Measurements from ENCODE around the gene TTC8. TPM values are rescaled to one million over a fixed set of nuclear protein-coding genes. Genes with fewer than 3 reads are reported as not detected.

Gene TTC8
- total RNA-seq, 1 experiment from 2014 or later: 9.2 TPM

- H3K4me2 ChIP-seq (ENCODE audit: insufficient read depth, insufficient read length, low read length): no peak overlapping the region
- H3K9me3 Mint-ChIP-seq: peaks cover 0 to 2% of the 10 kb centered on the region in 2 experiments; a peak in 2 of 5 replicates
- no peak overlapping the region for H2AFZ ChIP-seq (ENCODE audit: low read length)
- H4K8ac ChIP-seq (replicated peaks; ENCODE audit: insufficient read length, low read depth, low read length): no peak overlapping the region
- no peak overlapping the region for H3K4ac ChIP-seq (ENCODE audit: low read depth, low read length)
- no peak overlapping the region for H4K5ac ChIP-seq (ENCODE audit: insufficient read length, low read depth, low read length)
- no peak overlapping the region for H2BK15ac ChIP-seq (ENCODE audit: low read depth, low read length)
- no peak overlapping the region; a peak in 1 of 7 replicates for H3K27ac Mint-ChIP-seq
- no peak overlapping the region for H2AK5ac ChIP-seq (ENCODE audit: insufficient read length, low read length)
- H2BK5ac ChIP-seq (ENCODE audit: insufficient read length, low read length): no peak overlapping the region
- H3K18ac ChIP-seq (ENCODE audit: insufficient read length, low read depth, low read length): no peak overlapping the region
- H3K4me3 Mint-ChIP-seq: no peak overlapping the region
- H3K4me1 Mint-ChIP-seq: peaks cover 19 to 26% of the 10 kb centered on the region in 2 experiments
- H3K79me1 ChIP-seq (ENCODE audit: insufficient read depth, low read depth, low read length, poor library complexity, severe bottlenecking): no peaks in the 10 kb centered on the region
- no peak overlapping the region for H4K91ac ChIP-seq (ENCODE audit: insufficient read length, low read depth, low read length)
- H3K27me3 Mint-ChIP-seq (ENCODE audit: low read depth): no peaks in the 10 kb centered on the region
- no peaks in the 10 kb centered on the region for H3K79me2 ChIP-seq (ENCODE audit: insufficient read depth, low read length)
- no peaks in the 10 kb centered on the region for H3K9me3 ChIP-seq (ENCODE audit: control insufficient read depth, low read depth, low read length)
- H3K9ac ChIP-seq (ENCODE audit: extremely low read depth, insufficient read length, low read length): no peak overlapping the region
- no peak overlapping the region for H2BK120ac ChIP-seq (ENCODE audit: low read depth, low read length, poor library complexity, severe bottlenecking)
- H3K23ac ChIP-seq (ENCODE audit: insufficient read length, low read depth, low read length): no peak overlapping the region
- no peak for DNase-seq
- no peak overlapping the region for H3K14ac ChIP-seq (ENCODE audit: insufficient read depth, low read length)
- H3T11ph ChIP-seq (ENCODE audit: low read length): no peak overlapping the region
- H3K23me2 ChIP-seq (ENCODE audit: insufficient read length, low read depth, low read length, poor library complexity, severe bottlenecking): peaks cover 3% of the 10 kb centered on the region
- 100% methylated on average over 1 of the region's 4 CpGs for WGBS (ENCODE audit: extremely low coverage, insufficient read length, low lambda C conversion rate)
- H2BK12ac ChIP-seq (ENCODE audit: insufficient read length, low read depth, low read length): no peak overlapping the region
- H3K56ac ChIP-seq (ENCODE audit: insufficient read length, low read depth, low read length): no peak overlapping the region
- no peak overlapping the region for H3K27ac ChIP-seq (ENCODE audit: insufficient read length, low read depth, low read length)
- H3K36me3 Mint-ChIP-seq (ENCODE audit: insufficient read depth in 1 of 3, low read depth in 3 of 3): peaks cover 5 to 12% (median 5%) of the 10 kb centered on the region in 3 experiments; a peak in 6 of 7 replicates
- TF ChIP-seq CTCF (conservative IDR thresholded peaks at IDR 0.05): no peak
- no peaks in the 10 kb centered on the region for H4K20me1 ChIP-seq (ENCODE audit: control insufficient read depth, insufficient read depth, insufficient read length)
- H2BK20ac ChIP-seq (ENCODE audit: low read depth, low read length, poor library complexity, severe bottlenecking): no peak overlapping the region
- H3K4me1 ChIP-seq (ENCODE audit: insufficient read depth, low read length): no peaks in the 10 kb centered on the region
- no peaks in the 10 kb centered on the region for H3K27me3 ChIP-seq (ENCODE audit: insufficient read depth, low read length)
These were observed 5.3 kb downstream of the TTC8 start for GRCh38 chr14:88829685-88830302.

Data from H9 (cell line).